Measurements from ENCODE around the gene TRPV5.
"Not testable (repeated sequence)": the region's sequence is repeated elsewhere in the genome, so short reads cannot be mapped to it uniquely, and the experiment has no call there.

The TRPV5 gene

GRCh38 chr7:142933624-142934023 is at the start of gene TRPV5:
Gene TRPV5, minus strand, starts transcription at chr7:142933746. Its CDS starts 287 bp downstream, at chr7:142933459.
- DNase-seq, result no peak

GRCh38 chr7:142978402-142978801 is 44.9 kb upstream of the TRPV5 start:
- DNase-seq, result not testable (repeated sequence)

GRCh38 chr7:142974626-142975025 is 41.1 kb upstream of the TRPV5 start:
- DNase-seq, result no peak

GRCh38 chr7:142969183-142969582 is 35.6 kb upstream of the TRPV5 start:
- no peak for DNase-seq

GRCh38 chr7:142968229-142968628 is 34.7 kb upstream of the TRPV5 start:
- no peak for DNase-seq

GRCh38 chr7:142964502-142965246 is 31.1 kb upstream of the TRPV5 start:
- DNase-seq, result no peak

- DNase-seq, result no peak
Measured at GRCh38 chr7:142963993-142964392, 30.4 kb upstream of the TRPV5 start.

GRCh38 chr7:142962991-142963390 is 29.4 kb upstream of the TRPV5 start:
- no peak for DNase-seq

- no peak for DNase-seq
Measured at GRCh38 chr7:142961973-142962926, 28.7 kb upstream of the TRPV5 start, which contains the start of gene KEL. Gene KEL, minus strand, starts transcription at chr7:142962363. Its CDS starts 157 bp downstream, at chr7:142962206.

GRCh38 chr7:142961595-142961972 is 28.0 kb upstream of the TRPV5 start:
- no peak for DNase-seq

- DNase-seq, result no peak
Measured at GRCh38 chr7:142960955-142961512, 27.5 kb upstream of the TRPV5 start.

GRCh38 chr7:142959202-142959601 is 25.7 kb upstream of the TRPV5 start:
- no peak for DNase-seq

GRCh38 chr7:142957723-142958122 is 24.2 kb upstream of the TRPV5 start:
- no peak for DNase-seq

- DNase-seq, result no peak
Measured at GRCh38 chr7:142956951-142957623, 23.5 kb upstream of the TRPV5 start.

- DNase-seq, result no peak
Measured at GRCh38 chr7:142954680-142955268, 21.2 kb upstream of the TRPV5 start.

GRCh38 chr7:142950235-142950634 is 16.7 kb upstream of the TRPV5 start:
- no peak for DNase-seq

GRCh38 chr7:142948603-142949002 is 15.1 kb upstream of the TRPV5 start:
- DNase-seq, result no peak

GRCh38 chr7:142945001-142945400 is 11.5 kb upstream of the TRPV5 start:
- DNase-seq, result no peak

GRCh38 chr7:142943706-142944268 is 10.2 kb upstream of the TRPV5 start:
- no peak for DNase-seq

GRCh38 chr7:142942746-142943145 is 9.2 kb upstream of the TRPV5 start:
- DNase-seq, result no peak

- no peak for DNase-seq
Measured at GRCh38 chr7:142941541-142941940, 8.0 kb upstream of the TRPV5 start.

GRCh38 chr7:142940966-142941535 is 7.5 kb upstream of the TRPV5 start:
- no peak for DNase-seq
